Mesenchymal stem cell (in vitro differentiated cells and primary cell): ENCODE data around the gene ROR2.
A peak's percentile ranks its signal among the peaks of the same experiment; 100 is the strongest.

Source experiments
- DNase-seq: peaks from one replicate; pipeline ENCODE4 v3.0.0-alpha.2; 2013
- H2AFZ ChIP-seq: one replicate; pipeline ENCODE4 v1.6.1; 2013; ENCODE audit warnings: low read depth, mild to moderate bottlenecking, control low read depth, inconsistent platforms, low read length, moderate library complexity
- H2AK5ac ChIP-seq: 2 replicates; pipeline ENCODE4 v1.6.1; 2013; ENCODE audit warnings: low read length, moderate library complexity, mild to moderate bottlenecking, inconsistent platforms; ENCODE audit not compliant: severe bottlenecking
- H2BK120ac ChIP-seq: one replicate; pipeline ENCODE4 v1.6.1; 2013; ENCODE audit warnings: low read depth, mild to moderate bottlenecking, inconsistent platforms, low read length, moderate library complexity
- H2BK12ac ChIP-seq, 2 experiments: one replicate each; pipeline ENCODE4 v1.6.1; 2013; ENCODE audit warnings: inconsistent platforms in 2 of 2, low read length in 2 of 2, mild to moderate bottlenecking in 2 of 2, moderate library complexity in 2 of 2, control low read depth in 1 of 2
- H2BK15ac ChIP-seq: one replicate; pipeline ENCODE4 v1.6.1; 2013; ENCODE audit warnings: mild to moderate bottlenecking, low read depth, inconsistent platforms; ENCODE audit not compliant: poor library complexity, severe bottlenecking
- H2BK5ac ChIP-seq: 2 replicates; pipeline ENCODE4 v1.6.1; 2013; ENCODE audit warnings: low read depth, mild to moderate bottlenecking, low read length, control low read depth, inconsistent platforms; ENCODE audit not compliant: poor library complexity, severe bottlenecking
- H3K14ac ChIP-seq, 2 experiments: one replicate each; pipeline ENCODE4 v1.6.1; 2013; ENCODE audit warnings: inconsistent platforms in 2 of 2, low read length in 2 of 2, control low read depth in 1 of 2, mild to moderate bottlenecking in 1 of 2, moderate library complexity in 1 of 2
- H3K18ac ChIP-seq, 2 experiments: one replicate each; pipeline ENCODE4 v1.6.1; 2013; ENCODE audit warnings: inconsistent platforms in 2 of 2, low read length in 2 of 2, control low read depth in 1 of 2, low read depth in 1 of 2, mild to moderate bottlenecking in 1 of 2
- H3K23ac ChIP-seq, 2 experiments: one replicate each; pipeline ENCODE4 v1.6.1; 2013; ENCODE audit warnings: inconsistent platforms in 2 of 2, low read length in 2 of 2, mild to moderate bottlenecking in 2 of 2, moderate library complexity in 2 of 2, control low read depth in 1 of 2
- H3K27ac ChIP-seq: 2 replicates; pipeline ENCODE4 v1.5.1; 2013; ENCODE audit warnings: mild to moderate bottlenecking, moderate library complexity, low read length, control low read depth, inconsistent platforms; ENCODE audit not compliant: poor library complexity, severe bottlenecking
- H3K27me3 ChIP-seq, 2 experiments: 2 replicates each; pipeline versions ENCODE4 v1.6.1 to v1.7.0; 2013; ENCODE audit warnings: low read length in 2 of 2, mild to moderate bottlenecking in 2 of 2, moderate library complexity in 2 of 2, control low read depth in 1 of 2, inconsistent platforms in 1 of 2; ENCODE audit not compliant: control insufficient read depth in 1 of 2, insufficient read depth in 1 of 2
- H3K36me3 ChIP-seq, 2 experiments: 2 replicates each; pipeline versions ENCODE4 v1.6.1 to v1.7.0; 2013; ENCODE audit warnings: low read length in 2 of 2, control low read depth in 1 of 2, inconsistent platforms in 1 of 2, low read depth in 1 of 2, mild to moderate bottlenecking in 1 of 2; ENCODE audit not compliant: insufficient read depth in 2 of 2, control insufficient read depth in 1 of 2
- H3K4ac ChIP-seq, 2 experiments: one replicate each; pipeline ENCODE4 v1.6.1; 2013; ENCODE audit warnings: inconsistent platforms in 2 of 2, low read length in 2 of 2, mild to moderate bottlenecking in 2 of 2, moderate library complexity in 2 of 2, control low read depth in 1 of 2, low read depth in 1 of 2
- H3K4me1 ChIP-seq: 2 replicates; pipeline ENCODE4 v1.6.1; 2013; ENCODE audit warnings: low read depth, low read length, control low read depth; ENCODE audit not compliant: control insufficient read depth, insufficient read depth
- H3K4me2 ChIP-seq: 2 replicates; pipeline ENCODE4 v1.6.1; 2013; ENCODE audit warnings: low read length, mild to moderate bottlenecking, inconsistent platforms; ENCODE audit not compliant: poor library complexity, severe bottlenecking
- H3K4me3 ChIP-seq, 2 experiments: 2 replicates each; pipeline versions ENCODE4 v1.5.1 to v1.7.0; 2013; ENCODE audit warnings: low read length in 2 of 2, mild to moderate bottlenecking in 2 of 2, control low read depth in 1 of 2, low read depth in 1 of 2; ENCODE audit not compliant: insufficient read depth in 1 of 2
- H3K79me1 ChIP-seq: replicated peaks from 2 replicates; pipeline ENCODE4 v1.6.1; 2013; ENCODE audit warnings: mild to moderate bottlenecking, control low read depth, low read length, inconsistent platforms; ENCODE audit not compliant: poor library complexity, severe bottlenecking
- H3K9ac ChIP-seq: 2 replicates; pipeline ENCODE4 v1.7.0; 2013; ENCODE audit warnings: mild to moderate bottlenecking, low read length, moderate library complexity
- H3K9me3 ChIP-seq: 2 replicates; pipeline ENCODE4 v1.7.0; 2013; ENCODE audit warnings: mild to moderate bottlenecking, low read length; ENCODE audit not compliant: control insufficient read depth
- H4K8ac ChIP-seq: one replicate; pipeline ENCODE4 v1.6.1; 2013; ENCODE audit warnings: inconsistent platforms, mild to moderate bottlenecking, low read length, moderate library complexity
- H4K91ac ChIP-seq: one replicate; pipeline ENCODE4 v1.6.1; 2013; ENCODE audit warnings: mild to moderate bottlenecking, low read length, inconsistent platforms
- WGBS: methylation state at CpG from one replicate; pipeline ENCODE4 v1.1.7; 2013; ENCODE audit warnings: mixed read lengths; 5-methylcytosine and 5-hydroxymethylcytosine counted together

Gene ROR2

DNA sequence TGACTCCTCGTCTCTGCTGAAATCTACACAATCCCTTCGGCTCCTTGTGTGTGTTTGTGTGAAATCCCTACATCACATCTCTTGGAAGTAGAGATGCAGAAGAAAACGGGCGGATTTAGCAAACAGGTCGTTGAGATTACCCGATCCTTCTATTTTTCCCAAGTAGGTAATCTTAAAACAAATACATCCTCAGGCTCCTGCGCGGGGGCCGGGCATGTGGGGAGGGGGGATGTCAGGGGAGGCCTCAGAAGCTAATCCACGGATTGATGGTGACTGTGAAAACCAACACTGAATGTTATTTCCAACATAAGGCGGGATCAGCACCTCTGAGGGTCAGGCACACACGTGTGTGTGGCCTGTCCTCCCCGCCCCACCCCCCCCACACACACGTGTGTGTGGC, 137.8 kb downstream of the ROR2 start:
- Histone ChIP-seq H2BK120ac (no peak overlapping the region), H4K8ac (no peak overlapping the region), H3K4me2 (no peak overlapping the region), H3K23ac (no peak overlapping the region), H4K91ac (no peak overlapping the region), H2BK12ac (no peak overlapping the region), H2BK5ac (no peak overlapping the region), H3K14ac (no peak overlapping the region), H3K27ac (no peak overlapping the region), H3K4ac (no peak overlapping the region), H2BK15ac (no peak overlapping the region), H3K4me1 (peaks cover 31% of the 10 kb centered on the region), H3K4me3 (no peak overlapping the region), H2AFZ (no peak overlapping the region), H3K27me3 (no peaks in the 10 kb centered on the region), H3K36me3 (peaks cover 0 to 5% of the 10 kb centered on the region in 2 experiments), H3K18ac (no peak overlapping the region), H3K79me1 (peaks cover 43% of the 10 kb centered on the region), H2AK5ac (no peak overlapping the region), H3K9ac (no peak overlapping the region), H3K9me3 (no peaks in the 10 kb centered on the region)
- 100% methylated on average over 5 of the region's 14 CpGs for WGBS
- DNase-seq = no peak

DNA sequence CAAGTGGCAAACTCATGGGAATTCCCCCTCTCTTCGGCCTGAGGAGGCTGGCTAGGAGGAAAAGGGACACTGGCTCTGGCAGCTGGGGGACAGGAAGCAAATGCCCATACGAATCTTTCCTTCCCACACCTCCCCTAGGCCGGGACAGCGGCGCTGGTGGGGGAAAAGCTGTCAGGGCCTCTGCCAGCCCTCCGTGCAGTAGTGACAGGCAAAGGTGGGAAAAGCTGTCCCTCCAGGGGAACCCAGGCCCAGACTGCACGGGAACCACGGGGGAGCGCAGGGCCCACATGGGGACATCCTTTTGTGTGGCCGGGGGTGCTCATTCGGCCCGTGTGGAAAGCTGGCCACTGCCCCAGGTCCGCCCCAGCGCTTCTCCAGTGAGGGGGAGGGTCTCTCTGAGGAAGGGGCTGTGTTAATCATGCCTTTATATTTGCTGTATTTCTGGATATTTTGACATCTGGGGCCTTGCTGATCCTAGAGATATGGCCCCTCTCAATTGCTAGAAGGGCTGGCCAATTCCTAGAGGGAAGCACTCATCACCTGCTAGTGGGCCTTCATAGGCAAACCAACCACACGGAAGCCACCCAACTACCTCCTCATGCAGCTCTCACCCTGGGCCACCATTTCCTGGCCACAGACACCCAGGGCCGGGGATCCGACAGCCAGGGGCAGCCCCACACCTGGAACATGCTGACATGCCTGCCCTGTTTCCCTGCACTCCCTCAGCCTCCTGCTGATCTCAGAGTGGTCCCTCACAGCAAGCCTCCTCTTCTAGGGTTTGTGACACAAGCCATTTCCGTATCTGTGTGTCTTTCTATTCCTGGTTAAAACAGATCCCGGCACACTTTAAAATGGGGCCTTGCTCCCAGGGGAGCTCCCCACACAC, 138.8 kb downstream of the ROR2 start:
- H3K9me3 ChIP-seq = no peaks in the 10 kb centered on the region
- DNase-seq = no peak
- H2BK12ac ChIP-seq = peak overlapping the region in 1 of 2 experiments; percentile 45
- no peak overlapping the region for H3K9ac ChIP-seq
- no peak overlapping the region for H2BK120ac ChIP-seq
- H2AK5ac ChIP-seq = no peak overlapping the region
- no peaks in the 10 kb centered on the region for H3K27me3 ChIP-seq
- peaks cover 0 to 5% of the 10 kb centered on the region in 2 experiments for H3K36me3 ChIP-seq
- H3K79me1 ChIP-seq = peaks cover 42% of the 10 kb centered on the region
- no peak overlapping the region for H2AFZ ChIP-seq
- no peak overlapping the region for H3K4me3 ChIP-seq
- H3K18ac ChIP-seq = peak overlapping the region; percentile 3 to 55
- no peak overlapping the region for H2BK15ac ChIP-seq
- H3K14ac ChIP-seq = no peak overlapping the region
- peak overlapping the region in 1 of 2 experiments; percentile 3 for H3K23ac ChIP-seq
- no peak overlapping the region for H4K91ac ChIP-seq
- no peak overlapping the region for H2BK5ac ChIP-seq
- H3K4me2 ChIP-seq = no peak overlapping the region
- peak overlapping the region in 1 of 2 experiments; percentile 29 for H3K4ac ChIP-seq
- WGBS = 84% methylated on average over 19 of the region's 19 CpGs
- H4K8ac ChIP-seq = peak overlapping the region; percentile 36
- no peak overlapping the region for H3K27ac ChIP-seq
- H3K4me1 ChIP-seq = peaks cover 26% of the 10 kb centered on the region

DNA sequence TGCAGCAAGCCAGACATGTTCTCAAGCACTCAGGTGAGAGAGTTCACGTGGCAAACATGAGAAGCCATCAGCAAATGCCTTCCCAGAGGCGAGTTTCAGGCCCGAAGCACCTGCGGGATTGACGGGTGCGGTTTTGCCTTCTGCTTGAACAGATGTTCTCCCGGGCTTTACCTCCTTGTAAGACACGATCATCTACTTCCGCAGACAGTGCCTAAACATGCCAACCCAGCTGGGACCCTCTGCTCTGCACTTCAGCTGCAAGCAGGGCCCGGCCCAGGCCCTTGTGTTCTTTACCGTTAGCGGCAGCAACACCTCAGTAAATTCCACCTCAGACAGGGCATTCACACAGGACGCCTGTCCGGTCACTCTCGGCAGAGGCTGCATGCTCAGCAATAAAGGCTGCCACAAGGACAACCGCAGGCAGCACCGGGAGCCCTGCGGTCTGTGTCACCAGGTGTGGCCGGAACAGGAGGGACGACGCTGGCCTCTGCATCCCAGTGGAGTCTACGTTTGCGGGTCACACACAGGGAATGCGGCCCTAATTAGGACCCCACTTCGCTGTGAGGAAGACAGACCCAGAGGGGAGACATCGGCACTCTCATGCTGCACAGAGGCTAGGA, 139.6 kb downstream of the ROR2 start:
- no peak overlapping the region for H2AFZ ChIP-seq
- H2BK5ac ChIP-seq = no peak overlapping the region
- no peak overlapping the region for H3K9ac ChIP-seq
- no peaks in the 10 kb centered on the region for H3K27me3 ChIP-seq
- H2BK15ac ChIP-seq = no peak overlapping the region
- DNase-seq = no peak
- peak overlapping the region in 1 of 2 experiments; percentile 29 for H3K4ac ChIP-seq
- H3K36me3 ChIP-seq = peaks cover 0 to 5% of the 10 kb centered on the region in 2 experiments
- H2BK12ac ChIP-seq = peak overlapping the region; percentile 1 to 38
- 96% methylated on average over 26 of the region's 26 CpGs for WGBS
- H3K23ac ChIP-seq = no peak overlapping the region
- no peak overlapping the region for H2BK120ac ChIP-seq
- H3K4me2 ChIP-seq = no peak overlapping the region
- H4K91ac ChIP-seq = no peak overlapping the region
- no peak overlapping the region for H3K14ac ChIP-seq
- no peak overlapping the region for H3K18ac ChIP-seq
- H3K9me3 ChIP-seq = no peaks in the 10 kb centered on the region
- H3K79me1 ChIP-seq = peaks cover 44% of the 10 kb centered on the region
- H4K8ac ChIP-seq = no peak overlapping the region
- no peak overlapping the region for H3K27ac ChIP-seq
- peaks cover 23% of the 10 kb centered on the region for H3K4me1 ChIP-seq
- H2AK5ac ChIP-seq = no peak overlapping the region
- no peak overlapping the region for H3K4me3 ChIP-seq

- H2BK12ac ChIP-seq = no peak overlapping the region
- H2BK5ac ChIP-seq = no peak overlapping the region
- no peak overlapping the region for H2BK15ac ChIP-seq
- peaks cover 48% of the 10 kb centered on the region for H3K79me1 ChIP-seq
- peaks cover 0 to 5% of the 10 kb centered on the region in 2 experiments for H3K36me3 ChIP-seq
- no peak overlapping the region for H4K91ac ChIP-seq
- H3K4me1 ChIP-seq = peaks cover 21% of the 10 kb centered on the region
- H2AFZ ChIP-seq = no peak overlapping the region
- no peak overlapping the region for H3K4me3 ChIP-seq
- H3K18ac ChIP-seq = no peak overlapping the region
- no peak overlapping the region for H3K9ac ChIP-seq
- no peak overlapping the region for H3K27ac ChIP-seq
- H3K4me2 ChIP-seq = no peak overlapping the region
- no peak overlapping the region for H3K23ac ChIP-seq
- WGBS = 92% methylated on average over 24 of the region's 24 CpGs
- H3K4ac ChIP-seq = no peak overlapping the region
- DNase-seq = no peak
- no peak overlapping the region for H4K8ac ChIP-seq
- H3K14ac ChIP-seq = no peak overlapping the region
- no peaks in the 10 kb centered on the region for H3K27me3 ChIP-seq
- no peak overlapping the region for H2BK120ac ChIP-seq
- no peaks in the 10 kb centered on the region for H3K9me3 ChIP-seq
- no peak overlapping the region for H2AK5ac ChIP-seq
Observed at GRCh38 chr9:91809581-91810285, 140.3 kb downstream of the ROR2 start.
